Activated CD8-positive, alpha-beta memory T cell treated with anti-CD3 and anti-CD28 coated beads for 4 hours (primary cell): ENCODE measurements around the gene FOXP1.

Experiments
- DNase-seq, 2 donors: peaks; one replicate each; pipeline ENCODE4 v3.0.0-alpha.2; 2020; ENCODE audit warnings: low read depth in 2 of 2

The FOXP1 gene

DNA sequence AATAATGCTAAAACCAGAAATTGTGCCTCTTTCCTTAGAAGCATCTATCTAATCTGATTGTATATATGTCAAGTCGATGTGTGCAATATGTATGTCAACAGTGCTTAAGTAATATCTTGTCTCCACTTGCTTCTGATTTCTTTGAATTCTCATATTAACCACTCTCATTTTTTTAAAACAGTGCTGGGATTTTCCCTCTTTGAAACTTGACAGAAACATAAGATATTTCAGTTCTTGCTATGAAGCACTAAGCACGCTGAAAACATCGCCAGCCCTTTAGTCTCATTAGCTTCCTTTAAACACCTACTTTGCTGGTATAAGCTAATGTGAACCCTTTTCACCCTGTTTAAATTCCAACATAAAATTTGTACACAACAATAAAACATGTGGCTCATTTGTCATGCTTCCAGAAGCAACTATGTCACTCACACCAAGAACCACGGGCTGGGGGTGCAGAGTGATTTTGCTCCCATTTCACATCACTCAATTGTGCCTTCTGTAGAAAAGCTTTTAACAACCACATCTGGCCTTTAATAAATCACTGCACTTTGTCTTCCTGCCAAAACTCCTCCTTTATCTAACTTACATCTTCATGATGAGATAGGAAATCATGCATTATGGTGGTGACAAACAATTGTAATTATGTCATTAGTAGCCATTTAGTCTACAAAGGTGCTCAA lies 185.2 kb downstream of the FOXP1 start:
- DNase-seq = no peak

DNA sequence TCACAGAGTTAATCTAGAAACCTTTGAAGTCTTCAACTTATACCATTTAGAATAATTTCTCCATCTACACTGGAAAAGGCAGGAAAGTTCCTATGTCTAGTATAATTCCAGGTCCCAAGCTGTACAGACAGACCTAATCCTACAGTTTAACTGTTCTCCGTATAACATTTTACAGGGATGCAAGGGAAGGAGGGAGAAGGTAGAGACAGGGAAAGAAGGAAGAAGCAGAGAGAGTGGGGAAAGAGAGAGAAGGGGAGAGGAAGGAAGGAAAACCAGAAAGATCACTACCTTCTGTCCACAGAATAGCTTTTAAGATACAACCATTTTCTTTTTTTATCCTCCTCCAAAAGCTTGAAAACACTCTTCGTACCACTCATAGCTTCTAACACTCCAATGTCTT lies 185.8 kb downstream of the FOXP1 start:
- DNase-seq = no peak

DNA sequence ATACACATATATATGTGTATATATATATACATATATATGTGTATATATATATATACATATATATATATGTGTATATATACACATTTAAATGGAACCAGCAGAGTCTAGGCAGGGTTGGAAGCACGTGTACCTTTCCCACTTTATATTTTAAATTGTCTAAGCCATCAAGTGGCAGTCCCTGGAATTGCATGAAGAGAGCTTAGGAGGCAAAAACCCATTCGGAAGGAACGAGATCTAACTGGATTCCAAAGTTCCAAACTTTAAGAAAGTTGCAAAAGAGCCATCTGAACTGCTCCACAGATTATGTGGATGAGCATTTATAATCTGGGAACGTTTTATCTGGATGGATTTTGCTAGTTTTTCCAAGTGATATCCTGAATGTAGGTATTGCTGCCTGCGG lies 186.5 kb downstream of the FOXP1 start:
- no peak for DNase-seq

DNA sequence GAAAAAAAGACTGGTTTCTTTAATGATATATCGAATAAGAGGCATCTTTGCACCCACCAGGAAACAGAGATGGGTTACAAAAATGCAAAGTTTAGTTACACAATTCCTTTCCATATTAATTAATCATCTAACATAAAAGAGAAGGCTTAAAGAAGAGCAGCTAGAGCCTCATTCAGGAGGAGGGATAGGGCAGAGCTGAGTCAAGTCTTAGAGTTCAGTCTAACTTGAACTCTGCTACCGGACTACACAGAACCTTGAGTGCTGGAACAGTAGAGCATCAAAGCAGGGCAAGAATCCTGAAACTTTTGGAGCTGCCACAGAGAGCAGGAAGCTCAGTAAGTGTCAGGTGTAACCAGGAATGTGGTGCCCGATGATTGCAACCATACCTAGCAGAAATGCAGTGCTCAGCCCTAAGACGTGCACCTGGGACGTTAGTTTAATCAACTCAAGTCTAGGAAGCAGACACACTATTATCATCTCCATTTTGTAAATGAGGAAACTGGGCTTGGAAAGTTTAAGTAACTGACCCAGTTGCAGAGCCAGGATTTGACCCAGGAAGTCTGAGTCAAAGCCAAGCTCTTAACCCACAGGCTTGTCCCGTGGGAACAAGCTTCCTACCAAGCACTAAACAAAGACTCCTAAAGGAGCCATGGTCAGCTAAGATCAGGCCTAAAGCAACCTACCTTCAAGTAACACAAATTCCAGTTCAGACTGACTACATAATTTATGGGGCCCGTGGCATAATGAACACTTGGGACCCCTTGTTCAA lies 187.4 kb downstream of the FOXP1 start:
- no peak for DNase-seq

DNA sequence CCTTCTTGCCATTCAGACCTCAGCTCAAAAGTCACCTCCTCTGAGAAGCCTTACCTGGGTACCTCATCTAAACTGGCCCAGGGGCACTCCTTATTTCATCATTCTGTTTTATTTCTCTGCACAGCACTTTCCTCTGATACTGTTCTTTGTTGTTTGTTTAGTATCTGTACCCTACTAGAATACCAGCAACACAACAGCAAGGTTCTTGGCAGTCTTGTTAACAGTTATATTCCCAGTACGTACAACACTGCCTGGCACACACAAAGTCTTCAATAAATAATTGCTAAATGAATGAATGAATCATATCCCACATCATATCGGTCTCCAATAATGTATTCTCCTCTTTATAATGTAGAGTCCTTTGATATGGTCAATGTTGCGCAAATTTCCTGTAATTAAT lies 188.1 kb downstream of the FOXP1 start:
- DNase-seq = no peak

DNA sequence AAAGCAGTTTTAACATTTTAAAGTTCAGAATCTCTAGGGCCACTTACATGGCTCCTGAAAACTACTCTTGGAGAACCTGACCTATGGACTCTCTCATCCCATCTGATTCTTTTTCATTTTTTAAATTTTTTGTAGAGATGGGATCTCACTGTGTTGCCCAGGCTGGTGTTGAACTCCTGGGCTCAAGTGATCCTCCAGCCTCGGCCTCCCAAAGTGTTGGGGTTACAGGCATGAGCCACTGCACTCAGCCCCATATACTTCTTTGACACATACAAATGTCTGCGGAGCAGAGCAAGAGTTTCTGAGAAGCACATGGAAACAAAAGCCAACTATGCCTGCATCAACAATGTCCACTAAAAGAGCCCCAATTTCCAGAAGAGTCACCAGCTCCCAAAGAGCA lies 189.8 kb downstream of the FOXP1 start:
- DNase-seq = no peak

DNA sequence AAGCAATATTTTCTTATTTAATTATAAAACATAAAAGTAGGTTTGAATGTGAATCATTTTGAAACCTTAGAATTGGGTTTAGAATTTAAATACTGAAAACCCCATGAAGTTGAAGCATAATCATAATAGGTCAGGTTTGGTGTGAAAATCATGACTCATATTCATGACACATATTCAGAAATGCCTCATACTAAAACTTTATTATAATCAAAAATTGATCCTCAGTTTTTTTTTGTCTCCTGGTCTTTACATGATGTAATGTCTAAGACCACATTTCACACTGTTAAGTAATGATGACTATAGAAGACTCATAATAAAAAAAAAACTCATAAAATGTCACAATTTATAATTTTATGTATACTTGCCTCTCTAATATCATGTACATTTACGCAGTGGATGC lies 190.4 kb downstream of the FOXP1 start:
- DNase-seq = no peak

DNA sequence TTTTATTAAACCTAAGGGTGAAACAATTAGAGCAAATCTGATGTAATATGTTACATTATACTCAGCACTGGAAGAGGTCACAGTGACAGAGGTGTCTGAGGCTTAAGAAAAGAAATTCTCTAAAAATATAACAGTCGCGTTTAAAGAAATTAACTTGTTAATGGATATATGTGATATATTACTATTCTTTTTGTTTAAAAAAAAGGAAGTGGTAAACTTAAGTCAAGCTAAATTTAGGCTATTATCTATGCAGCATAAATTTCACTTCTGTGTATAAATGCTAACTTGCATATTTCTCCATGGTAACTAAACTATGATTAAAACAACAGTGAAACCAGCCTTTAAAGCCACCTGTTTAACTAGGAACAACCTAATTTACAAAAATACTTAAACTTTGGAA lies 191.3 kb downstream of the FOXP1 start:
- no peak for DNase-seq

DNA sequence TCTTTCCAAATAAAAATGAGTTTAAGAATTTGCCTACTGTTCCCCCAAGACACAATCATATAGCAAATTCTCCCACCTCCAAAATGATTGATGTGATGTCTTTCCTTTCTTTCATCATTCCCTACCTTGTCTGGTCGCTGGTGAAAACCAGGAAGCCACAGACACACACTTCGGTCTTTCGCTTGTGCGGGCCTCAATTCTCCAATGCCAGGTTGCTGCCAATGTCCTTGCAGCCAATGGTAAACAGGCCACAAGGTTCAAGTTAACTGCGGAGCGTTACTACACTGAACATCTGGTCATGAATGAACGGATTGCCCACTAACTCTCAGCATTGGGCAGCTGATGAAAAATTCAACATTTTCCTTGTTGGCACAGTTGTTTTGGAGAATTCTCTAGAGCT lies 192.2 kb downstream of the FOXP1 start:
- no peak for DNase-seq

DNA sequence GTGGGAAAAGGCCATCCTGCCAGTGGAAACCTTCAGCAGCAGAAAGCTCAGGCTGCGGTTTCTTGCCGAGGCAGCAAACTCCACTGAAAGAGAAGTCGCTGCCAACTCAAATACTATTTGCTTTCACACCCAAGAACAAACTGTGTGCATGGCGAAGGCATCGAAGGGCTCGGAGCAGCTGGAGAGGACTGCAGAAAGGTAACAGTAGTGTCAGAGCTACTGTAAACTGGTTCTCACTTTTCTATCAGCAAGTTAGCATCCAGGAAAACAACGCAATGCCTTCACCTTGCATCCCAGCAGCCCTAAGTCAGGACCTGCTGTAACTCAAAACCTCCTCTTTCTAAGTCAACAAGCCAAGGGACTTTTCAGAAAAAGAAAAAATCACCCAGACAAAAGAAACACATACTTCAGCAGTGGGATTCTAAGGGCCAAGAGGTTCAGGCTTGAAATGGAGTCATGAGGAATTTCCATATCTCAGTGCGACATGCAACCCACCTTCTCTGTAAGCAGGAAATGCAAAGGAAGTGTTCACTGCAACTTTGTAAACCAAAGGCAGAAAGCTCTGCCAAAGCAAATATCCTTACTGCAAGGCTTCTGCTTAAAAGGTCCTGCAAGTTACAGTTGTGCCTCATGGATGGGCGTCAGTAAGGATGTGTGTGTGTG lies 193.5 kb downstream of the FOXP1 start:
- DNase-seq = no peak

DNA sequence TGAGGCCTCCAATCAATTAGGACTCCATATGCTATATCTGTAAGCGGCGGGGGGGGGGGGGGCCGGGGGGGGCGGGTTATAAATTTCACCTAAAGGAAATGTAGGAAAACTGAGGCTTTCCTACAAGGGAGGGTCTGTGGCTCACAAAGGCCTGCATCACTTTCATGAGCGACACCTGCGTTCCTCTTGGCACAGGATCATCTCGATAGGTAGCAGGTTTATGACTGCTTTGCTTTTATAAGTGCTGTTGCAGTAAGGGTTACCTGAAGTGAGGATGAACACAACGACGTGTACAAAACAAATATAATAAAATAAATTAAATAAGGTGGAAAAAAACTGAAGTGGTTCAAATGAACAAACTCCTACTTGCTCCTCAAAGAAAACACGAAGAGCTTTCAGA lies 194.3 kb downstream of the FOXP1 start:
- DNase-seq = no peak

DNA sequence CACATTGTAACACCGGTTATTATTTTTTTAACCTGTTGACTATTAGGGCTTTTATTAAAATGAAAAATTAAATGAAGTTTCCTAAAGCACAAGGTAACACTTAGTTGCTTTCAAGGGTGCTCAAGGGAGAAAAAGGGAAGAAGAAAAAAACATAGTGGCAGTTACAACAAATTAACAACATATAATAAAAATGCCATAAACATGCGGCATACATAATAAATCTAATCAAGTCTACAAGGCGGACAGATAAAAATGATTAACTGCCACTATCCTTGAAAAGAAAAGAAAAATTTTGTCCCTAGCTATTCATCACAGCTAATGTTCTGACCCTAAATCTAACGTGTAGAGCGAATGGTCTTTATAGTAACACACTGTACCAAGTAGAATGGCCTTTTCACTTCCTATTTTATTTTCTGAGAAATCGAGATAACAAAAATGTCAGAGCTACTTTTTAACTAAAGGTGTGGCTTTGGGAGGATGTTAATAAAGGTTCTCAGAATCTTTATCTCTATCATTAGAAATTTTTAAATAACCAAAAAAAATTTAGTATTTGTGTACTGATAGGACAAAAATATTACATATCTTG lies 194.9 kb downstream of the FOXP1 start:
- no peak for DNase-seq

DNA sequence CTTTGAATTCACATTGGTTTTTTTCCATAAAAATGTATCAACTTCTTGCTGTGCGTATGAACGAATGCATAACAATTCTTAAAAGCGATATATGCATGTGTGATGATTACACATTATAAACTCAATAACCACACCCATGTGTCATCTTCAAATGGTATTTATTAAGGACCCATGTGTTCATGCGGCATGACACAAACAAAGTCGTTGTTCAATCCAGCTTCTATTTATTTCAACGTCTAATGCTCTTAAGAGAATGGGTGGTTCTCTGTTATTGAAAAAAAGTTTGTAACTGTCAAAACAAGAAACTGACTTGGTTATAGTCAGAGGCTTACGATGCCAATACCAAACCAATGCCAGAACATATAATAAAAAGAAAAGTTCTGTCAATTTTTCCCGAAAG lies 195.9 kb downstream of the FOXP1 start:
- DNase-seq = no peak

DNA sequence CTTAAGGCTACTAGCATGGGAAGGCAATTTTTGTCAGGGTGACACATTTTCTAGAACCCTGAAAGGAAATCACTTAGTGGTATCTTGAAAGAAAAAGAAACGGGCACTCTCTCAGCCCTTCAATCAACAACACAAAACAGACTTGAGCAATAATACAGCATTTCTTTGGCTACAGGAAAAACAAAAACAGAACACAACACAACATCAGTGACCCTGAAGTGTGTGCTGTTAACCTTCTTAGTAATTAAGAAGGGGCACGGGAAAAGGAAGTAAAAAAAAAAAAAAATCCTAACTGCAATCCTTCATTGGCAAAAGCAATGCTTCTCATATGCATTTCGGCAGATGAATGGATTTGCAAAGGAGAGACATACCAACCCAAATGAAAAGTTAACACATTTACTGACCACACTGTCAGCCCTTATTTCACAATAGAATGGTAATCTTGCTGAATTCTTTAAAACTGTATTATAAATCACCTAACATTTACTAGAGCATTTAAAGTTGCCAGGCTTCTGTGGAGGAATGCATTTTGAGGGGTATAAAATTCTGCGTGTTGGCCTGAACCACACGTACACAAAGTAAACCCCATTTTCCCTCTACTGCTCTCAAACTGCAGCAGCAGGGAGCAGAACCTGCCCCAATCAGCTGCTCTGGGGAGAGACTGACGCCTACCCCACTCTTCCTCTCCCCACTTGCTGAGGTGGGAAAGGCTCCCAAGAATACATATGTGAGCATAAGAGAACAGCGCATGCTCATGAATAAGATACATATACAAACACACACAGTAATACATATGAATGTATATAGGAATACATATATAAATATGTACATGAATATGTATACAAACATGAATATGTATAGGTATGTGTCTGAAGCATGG lies 198.5 kb downstream of the FOXP1 start:
- no peak for DNase-seq

DNA sequence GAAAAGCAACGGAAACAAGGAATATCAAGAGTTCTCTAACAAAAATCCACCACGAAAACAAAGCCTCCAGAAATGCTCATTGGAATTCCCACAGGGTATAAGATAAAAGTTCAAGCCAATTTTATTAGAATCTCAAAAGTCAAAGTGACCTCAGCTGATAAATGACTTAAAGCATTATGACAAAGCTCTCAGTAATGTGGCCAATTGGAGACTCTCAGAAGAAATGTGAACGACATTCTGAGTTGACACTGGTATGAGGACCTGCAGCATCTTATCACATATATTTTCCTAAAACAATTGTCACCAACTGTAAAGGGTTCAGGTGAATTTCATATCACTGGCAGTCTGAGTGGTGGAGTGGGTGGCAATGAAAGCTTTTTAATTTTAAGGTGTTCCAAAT lies 199.1 kb downstream of the FOXP1 start:
- no peak for DNase-seq

DNA sequence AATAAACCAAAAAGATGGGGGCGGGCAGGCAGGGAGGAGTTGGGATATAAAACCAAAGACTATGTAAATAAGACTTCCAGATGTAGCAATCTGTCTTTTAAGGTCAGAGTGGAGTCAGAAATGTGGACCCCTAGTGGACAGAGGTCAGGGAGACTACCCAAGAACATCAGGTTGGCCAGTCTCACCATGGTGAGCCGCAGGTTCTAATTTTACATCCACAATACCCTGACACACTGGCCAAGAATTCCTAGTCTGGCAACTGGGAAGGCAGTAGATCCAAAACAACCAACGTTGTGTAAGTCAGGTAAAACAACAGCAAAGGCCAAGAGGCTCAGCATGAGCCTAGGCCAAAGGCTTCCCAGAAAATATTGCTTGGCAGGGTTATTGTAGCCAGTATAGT lies 203.4 kb downstream of the FOXP1 start:
- DNase-seq = no peak

DNA sequence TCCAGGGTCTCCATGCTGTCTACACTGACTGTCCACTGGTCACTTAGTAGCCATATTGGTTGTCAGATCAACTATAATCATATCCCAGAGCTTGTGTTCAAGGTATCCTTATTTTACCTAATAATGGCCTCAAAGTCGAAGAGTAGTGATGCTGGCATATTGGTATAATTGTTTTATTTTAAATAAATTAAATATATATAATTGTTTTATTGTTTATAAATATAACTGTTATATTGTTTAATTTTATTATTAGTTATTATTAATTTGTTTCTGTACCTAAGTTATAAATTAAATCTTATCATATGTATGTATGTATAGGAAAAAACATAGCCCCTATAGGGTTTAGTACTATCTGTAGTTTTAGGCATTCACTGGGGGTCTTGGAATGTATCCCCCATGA lies 205.0 kb downstream of the FOXP1 start:
- no peak for DNase-seq

DNA sequence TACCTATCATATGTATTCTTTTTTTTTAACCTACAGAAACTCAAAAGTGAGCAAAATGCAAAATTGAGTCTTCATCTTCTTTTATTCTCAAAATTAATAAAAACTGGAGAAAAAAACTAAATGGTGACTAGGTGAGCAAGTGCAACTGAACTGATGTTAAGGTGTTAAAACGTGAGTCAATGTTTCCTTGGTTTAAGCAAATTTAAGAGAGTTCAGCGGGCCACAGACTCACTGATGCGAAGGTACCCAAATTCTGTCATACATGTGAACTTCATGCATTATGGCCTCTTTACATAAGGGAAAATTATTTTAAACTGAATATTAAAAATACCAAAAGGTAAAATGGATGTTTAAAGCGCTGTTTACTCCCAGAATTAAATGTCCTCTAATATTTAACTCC lies 206.6 kb downstream of the FOXP1 start:
- DNase-seq = no peak

DNA sequence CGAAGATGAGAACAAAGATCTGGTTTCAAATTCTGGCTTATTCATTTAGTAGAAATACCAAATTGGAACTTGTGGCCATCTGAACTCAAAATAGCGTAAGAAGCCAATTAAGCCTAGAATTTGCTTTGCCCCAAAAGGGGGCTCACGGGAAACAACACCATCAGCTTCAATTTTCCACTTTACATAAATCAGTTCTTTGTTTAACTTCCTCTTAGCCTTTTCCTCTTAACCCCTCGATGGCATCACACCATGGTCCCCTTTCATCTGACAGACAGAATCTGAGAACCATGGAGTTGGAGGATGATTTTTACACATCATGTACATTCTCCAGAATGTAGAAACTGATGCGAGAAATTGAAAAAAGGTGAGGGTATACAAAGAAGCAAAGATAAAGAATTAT lies 207.0 kb downstream of the FOXP1 start:
- DNase-seq = no peak

DNA sequence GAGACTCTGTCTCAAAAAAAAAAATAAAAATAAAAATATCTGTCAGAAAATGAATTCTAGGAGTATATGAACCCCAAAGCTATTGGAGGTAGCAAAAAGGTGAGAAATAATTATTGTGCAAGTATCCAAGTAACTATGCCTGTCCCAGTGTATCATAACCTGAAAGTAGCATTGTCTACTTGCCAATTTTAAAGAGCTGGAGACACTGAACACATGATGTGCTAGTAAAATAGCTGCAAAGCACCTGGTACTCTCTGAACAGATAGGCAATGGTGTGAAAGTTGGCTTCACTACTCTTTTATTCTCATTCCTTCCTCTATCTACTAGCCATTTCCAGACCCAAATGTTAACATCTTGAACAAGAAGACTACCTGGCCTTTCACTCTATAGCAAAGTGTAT lies 208.9 kb downstream of the FOXP1 start:
- DNase-seq = no peak

DNA sequence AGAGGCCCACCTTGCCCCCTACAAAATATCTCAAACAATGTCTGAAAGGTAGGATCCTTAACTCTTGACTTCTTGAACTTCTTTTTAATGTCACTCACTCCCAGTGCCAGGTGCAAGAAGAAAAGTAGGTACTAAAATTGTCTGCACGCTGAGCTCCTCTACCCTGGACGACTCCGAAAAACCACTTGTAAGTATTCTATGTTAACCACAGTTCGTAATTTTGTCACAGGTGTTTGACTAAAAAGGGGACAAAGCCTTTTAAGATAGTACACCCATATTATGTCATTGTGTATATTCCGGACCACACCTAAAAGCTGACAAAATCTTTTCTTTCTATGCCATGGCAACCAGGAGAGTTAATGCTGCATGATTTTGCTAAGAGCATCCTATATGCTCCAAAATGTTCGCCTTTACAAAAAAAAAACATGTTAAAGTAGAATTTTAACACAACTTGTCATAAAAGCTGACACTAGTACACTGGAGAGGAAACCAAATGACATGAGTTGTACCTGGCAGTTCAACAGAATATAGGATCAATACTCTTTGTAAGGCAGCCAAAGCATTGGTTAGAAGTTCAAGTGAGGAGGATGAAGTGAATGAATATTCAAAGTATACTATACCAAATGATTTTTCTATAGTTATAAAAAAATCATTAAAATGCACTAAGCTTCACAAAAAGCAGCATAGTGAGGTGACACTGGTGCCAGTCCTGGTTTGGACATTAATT lies 210.5 kb downstream of the FOXP1 start:
- DNase-seq = no peak
